Psoas muscle (tissue), 8 donors: ENCODE results near the gene TLR6. TPM values are rescaled to one million over a fixed set of nuclear protein-coding genes. Genes with fewer than 3 reads are reported as not detected.

ENCODE experiments used
- ATAC-seq, 4 donors: fragments of 200-7000 bp; cut with Tn5 transposase; one replicate each; pipeline ENCODE4 v1.9.1; 2020; ENCODE audit warnings: moderate library complexity in 3 of 4, mild to moderate bottlenecking in 2 of 4
- DNase-seq, 2 donors: peaks; one replicate each; pipeline ENCODE4 v3.0.0-alpha.2; 2020
- H3K27ac ChIP-seq: fragments of 200-600 bp; one replicate; pipeline ENCODE4 v1.8.0; 2022
- H3K27me3 ChIP-seq, 3 donors: fragments of 200-600 bp in 1 of 3; one replicate each; pipeline versions ENCODE4 v1.6.1 to v1.8.0; 2013 to 2022; ENCODE audit warnings: low read length in 2 of 3, mild to moderate bottlenecking in 2 of 3, moderate library complexity in 1 of 3; ENCODE audit not compliant: insufficient read depth in 3 of 3
- H3K36me3 ChIP-seq, 2 donors: fragments of 200-600 bp in 1 of 2; one replicate each; pipeline versions ENCODE4 v1.6.1 to v1.8.0; 2013 to 2022; ENCODE audit warnings: low read depth in 1 of 2, mild to moderate bottlenecking in 1 of 2, moderate library complexity in 1 of 2; ENCODE audit not compliant: insufficient read depth in 1 of 2
- H3K4me1 ChIP-seq: fragments of 200-600 bp; one replicate; pipeline ENCODE4 v1.8.0; 2022
- H3K4me3 ChIP-seq: fragments of 200-600 bp; one replicate; pipeline ENCODE4 v1.8.0; 2022; ENCODE audit warnings: mild to moderate bottlenecking
- H3K9me3 ChIP-seq: fragments of 200-600 bp; one replicate; pipeline ENCODE4 v1.8.0; 2022
- WGBS, 3 donors: extraction: QIAGEN DNeasy Blood & Tissue Kit; methylation state at CpG; one replicate each; pipeline versions ENCODE4 v1.1.6 to v1.1.7; 2013; 5-methylcytosine and 5-hydroxymethylcytosine counted together
- intact Hi-C, 2 donors: fragments of 100-400 bp; cut with DNase I; formaldehyde crosslinking; loops; one replicate each; pipeline versions ENCODE4 v1.11.0 to v1.14.2; 2022
- polyA plus RNA-seq, 3 donors: library from polyadenylated mRNA; stranded (reverse); fragments of 200-250 nt; gene quantifications; one replicate each; pipeline ENCODE4 v1.2.3, GENCODE V29; 2013
- total RNA-seq, 4 donors: library from RNA; stranded (reverse); fragmentation: NEBNext Ultra II Directional in 2 of 4; extraction: Animal tissue kit (Norgen Biotek cat#: 25700) in 2 of 4; gene quantifications; one replicate each; pipeline versions ENCODE4 v1.2.1 to v1.2.4, GENCODE V29; 2021 to 2023
- TF ChIP-seq, protein P1 (sequence below): fragments of 200-600 bp; IDR thresholded peaks from one replicate; pipeline ENCODE4 v1.8.0; 2022; ENCODE audit warnings: antibody characterized with exemption
- donor health status: healthy with polysubstance abuse.
- donor health status: DM: no; HTN: no; CAD: no; lungs with moderate emphysema.
- donor health status: Bipolar disorder and iron deficiency.
- donor health status: healthy.
- donor health status: DM: yes; HTN: yes; CAD: no.
- donor health status: DM: no; HTN: no; CAD: no.
- donor health status: DM: no; HTN: no; CAD: no.
- donor health status: DM: yes; HTN: yes; CAD: no.

The TLR6 gene
- total and polyA plus RNA-seq, 7 donors, result 0.12 to 1.3 (median 0.79) TPM

DNA sequence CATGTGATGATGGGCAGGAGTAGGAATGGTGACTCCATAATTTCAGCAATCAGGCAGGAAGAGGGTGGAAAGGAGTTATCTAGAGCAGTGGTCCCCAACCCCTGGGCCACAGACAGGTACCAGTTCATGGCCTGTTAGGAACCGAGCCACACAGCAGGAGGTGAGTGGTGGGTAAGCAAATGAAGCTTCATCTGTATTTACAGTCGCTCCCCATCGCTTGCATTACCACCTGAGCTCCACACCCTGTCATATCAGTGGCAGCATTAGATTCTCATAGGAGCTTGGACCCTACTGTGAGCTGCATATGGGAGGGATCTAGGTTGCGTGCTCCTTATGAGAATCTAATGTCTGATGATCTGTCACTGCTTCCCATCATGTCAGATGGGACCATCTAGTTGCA is 72.5 kb downstream of the TLR6 start:
- H3K36me3 ChIP-seq, result no peaks in the 10 kb centered on the region
- intact Hi-C loops, result loop anchor here in 1 of 2 donors (5.0 kb wide), 1 partner anchor 722 kb away; no protein-coding TSS in a partner anchor
- WGBS, 3 donors, result 92 to 95% (median 93%) methylated on average over 4 of the region's 4 CpGs
- H3K9me3 ChIP-seq, result no peaks in the 10 kb centered on the region
- TF ChIP-seq, protein P1, sequence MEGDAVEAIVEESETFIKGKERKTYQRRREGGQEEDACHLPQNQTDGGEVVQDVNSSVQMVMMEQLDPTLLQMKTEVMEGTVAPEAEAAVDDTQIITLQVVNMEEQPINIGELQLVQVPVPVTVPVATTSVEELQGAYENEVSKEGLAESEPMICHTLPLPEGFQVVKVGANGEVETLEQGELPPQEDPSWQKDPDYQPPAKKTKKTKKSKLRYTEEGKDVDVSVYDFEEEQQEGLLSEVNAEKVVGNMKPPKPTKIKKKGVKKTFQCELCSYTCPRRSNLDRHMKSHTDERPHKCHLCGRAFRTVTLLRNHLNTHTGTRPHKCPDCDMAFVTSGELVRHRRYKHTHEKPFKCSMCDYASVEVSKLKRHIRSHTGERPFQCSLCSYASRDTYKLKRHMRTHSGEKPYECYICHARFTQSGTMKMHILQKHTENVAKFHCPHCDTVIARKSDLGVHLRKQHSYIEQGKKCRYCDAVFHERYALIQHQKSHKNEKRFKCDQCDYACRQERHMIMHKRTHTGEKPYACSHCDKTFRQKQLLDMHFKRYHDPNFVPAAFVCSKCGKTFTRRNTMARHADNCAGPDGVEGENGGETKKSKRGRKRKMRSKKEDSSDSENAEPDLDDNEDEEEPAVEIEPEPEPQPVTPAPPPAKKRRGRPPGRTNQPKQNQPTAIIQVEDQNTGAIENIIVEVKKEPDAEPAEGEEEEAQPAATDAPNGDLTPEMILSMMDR, result no peak
- DNase-seq, result no peak
- H3K4me1 ChIP-seq, result no peaks in the 10 kb centered on the region
- no peaks in the 10 kb centered on the region for H3K27me3 ChIP-seq
- H3K27ac ChIP-seq, result no peak overlapping the region
- H3K4me3 ChIP-seq, result no peak overlapping the region
- ATAC-seq, result no peak

DNA sequence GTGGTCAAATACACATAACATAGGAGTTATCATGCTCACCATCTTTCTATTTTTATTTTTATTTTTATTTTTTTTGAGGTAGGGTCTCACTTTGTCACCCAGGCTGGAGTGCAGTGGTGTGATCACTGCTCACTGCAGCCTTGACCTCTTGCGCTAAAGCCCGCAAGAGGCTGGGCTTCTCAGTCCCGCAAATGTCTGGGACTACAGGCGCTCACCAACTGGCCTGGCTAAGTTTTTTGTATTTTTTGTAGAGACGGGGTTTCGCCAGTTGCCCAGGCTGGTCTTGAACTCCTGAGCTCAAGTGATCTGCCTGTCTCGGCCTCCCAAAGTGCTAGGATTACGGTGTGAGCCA is 73.5 kb downstream of the TLR6 start:
- intact Hi-C loops, result loop anchor here in 1 of 2 donors (5.0 kb wide), 1 partner anchor 721 kb away; no protein-coding TSS in a partner anchor

DNA sequence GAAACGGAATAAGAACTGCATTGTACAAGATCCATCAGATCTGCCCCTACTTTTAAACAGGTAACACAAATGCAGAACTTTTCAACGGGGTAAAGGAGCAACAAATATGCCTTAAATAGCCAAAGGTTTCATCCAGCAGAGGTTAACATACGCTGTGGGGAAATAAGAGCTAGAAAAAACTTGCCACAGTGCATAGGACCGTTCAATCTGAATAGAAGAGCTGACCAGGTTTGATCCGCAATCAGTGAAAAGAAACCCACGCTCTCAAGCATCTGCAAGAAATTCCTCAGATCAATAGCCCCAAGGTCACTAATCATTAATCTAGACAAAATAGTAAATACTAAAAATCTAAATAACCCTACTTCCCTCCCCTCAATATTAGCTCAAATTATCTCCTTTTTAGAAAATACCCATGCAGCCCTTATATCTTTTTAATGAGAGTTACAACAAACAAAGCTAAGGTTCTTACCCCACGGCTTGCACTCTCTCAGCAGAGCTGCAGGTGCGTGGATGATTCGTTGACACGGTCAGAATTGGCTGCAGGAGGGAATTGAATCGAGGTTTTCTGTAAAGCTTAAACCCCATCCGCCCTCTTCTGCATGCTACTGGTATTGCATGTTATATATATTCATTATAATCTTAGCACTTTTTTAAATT is 74.0 kb downstream of the TLR6 start, which contains the start of gene TLR10:
TLR10 (minus strand) TSS at position 539 of the 657 bp plus-strand sequence. CDS start 7,400 bp downstream, outside the sequence.
- no peak within 1 kb of the TSS for H3K4me3 ChIP-seq
- WGBS, 3 donors, result 38 to 40% (median 39%) methylated on average over 12 of the region's 12 CpGs
- TF ChIP-seq, protein P1, result peak; percentile 68
- H3K27ac ChIP-seq, result no peak within 1 kb of the TSS
- intact Hi-C loops, result loop anchor here in 1 of 2 donors (5.0 kb wide), 1 partner anchor 720 kb away; no protein-coding TSS in a partner anchor
- DNase-seq (no peak), ATAC-seq (peak; percentile 48 to 81 (median 68))
- no peaks in the 10 kb centered on the region for H3K4me1 ChIP-seq
- H3K9me3 ChIP-seq, result no peaks in the 10 kb centered on the region
- H3K36me3 ChIP-seq, result no peaks in the 10 kb centered on the region
- H3K27me3 ChIP-seq, result no peaks in the 10 kb centered on the region

More for the DNA sequence above, 73.5 kb downstream of the TLR6 start:
- Histone ChIP-seq H3K4me3 (no peak overlapping the region), H3K4me1 (no peaks in the 10 kb centered on the region), H3K36me3 (no peaks in the 10 kb centered on the region), H3K9me3 (no peaks in the 10 kb centered on the region), H3K27ac (no peak overlapping the region), H3K27me3 (no peaks in the 10 kb centered on the region)
- TF ChIP-seq, protein P1, result no peak
- ATAC-seq (peak in 1 of 4 donors; percentile 13), DNase-seq (no peak)
- WGBS, 3 donors, result 88 to 89% (median 88%) methylated on average over 8 of the region's 8 CpGs

DNA sequence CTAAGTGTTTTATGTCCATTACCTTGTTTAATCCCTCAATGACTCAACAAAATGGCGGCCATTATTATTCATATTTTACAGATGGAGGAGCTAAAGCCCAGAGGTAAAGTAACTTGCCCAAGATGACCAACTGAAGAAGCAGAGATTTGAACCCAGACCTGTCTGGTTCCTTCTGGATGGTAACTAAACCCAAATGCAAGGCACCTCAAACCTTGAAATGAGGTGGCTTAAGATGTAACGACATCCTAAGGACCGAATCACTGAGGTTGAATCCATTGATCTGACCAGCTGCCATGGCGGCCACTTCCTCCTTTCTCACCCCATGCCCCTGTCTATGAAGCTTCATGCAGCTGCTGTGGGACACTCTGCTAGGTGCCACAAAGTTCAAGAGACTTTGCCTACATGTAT is 74.8 kb downstream of the TLR6 start:
- Histone ChIP-seq H3K9me3 (no peaks in the 10 kb centered on the region), H3K27me3 (no peaks in the 10 kb centered on the region), H3K4me3 (no peak overlapping the region), H3K27ac (no peak overlapping the region), H3K4me1 (no peaks in the 10 kb centered on the region), H3K36me3 (no peaks in the 10 kb centered on the region)
- WGBS, 3 donors, result 92 to 94% (median 93%) methylated on average over 4 of the region's 4 CpGs
- no peak for DNase-seq
- intact Hi-C loops, result loop anchor here in 1 of 2 donors (5.0 kb wide), 1 partner anchor 720 kb away; no protein-coding TSS in a partner anchor
- TF ChIP-seq, protein P1, result no peak
- no peak for ATAC-seq
